Measurements from ENCODE around the gene QPCTL. TPM values are rescaled to one million over a fixed set of nuclear protein-coding genes. Genes with fewer than 3 reads are reported as not detected.

The QPCTL gene
- total RNA-seq, 4 donors from 2014 or later, result 0.80 to 1.4 (median 0.97) TPM

- Histone ChIP-seq H3K4me3 (no peak overlapping the region), H3K27ac (no peak overlapping the region), H3K36me3 (no peaks in the 10 kb centered on the region), H3K4me1 (no peaks in the 10 kb centered on the region), H3K9me3 (no peaks in the 10 kb centered on the region), H3K27me3 (peaks cover 0 to 4% (median 0%) of the 10 kb centered on the region in 3 donors)
- ATAC-seq, result no peak
- intact Hi-C loops (cut with DNase I; ENCODE audit: low total_unique reads), result no loop called here
- in situ Hi-C loops (cut with MboI; ENCODE audit: low sequenced_read_pairs in 4 of 4), result loop anchor here in 1 of 4 donors (25.0 kb wide), 1 partner anchor 118 kb away; no protein-coding TSS in a partner anchor
- TF ChIP-seq POLR2A (IDR thresholded peaks at IDR 0.05) (no peak), CTCF (IDR thresholded peaks at IDR 0.05 in 4 of 5, conservative IDR thresholded peaks at IDR 0.05 in 1 of 5) (no peak)
- DNase-seq, result no peak
Observed at GRCh38 chr19:45655073-45655472, 37.4 kb upstream of the QPCTL start.

GRCh38 chr19:45657520-45658167 is 34.8 kb upstream of the QPCTL start:
- intact Hi-C loops (cut with DNase I; ENCODE audit: low total_unique reads) (no loop called here), in situ Hi-C loops (cut with MboI; ENCODE audit: low sequenced_read_pairs in 4 of 4) (loop anchor here in 1 of 4 donors (25.0 kb wide), 1 partner anchor 120 kb away; no protein-coding TSS in a partner anchor)
- no peak for DNase-seq
- no peaks in the 10 kb centered on the region for H3K36me3 ChIP-seq
- no peak overlapping the region for H3K4me3 ChIP-seq
- H3K27me3 ChIP-seq, result peaks cover 0 to 5% (median 4%) of the 10 kb centered on the region in 3 donors
- H3K9me3 ChIP-seq, result no peaks in the 10 kb centered on the region
- TF ChIP-seq POLR2A (IDR thresholded peaks at IDR 0.05), result no peak
- TF ChIP-seq CTCF (IDR thresholded peaks at IDR 0.05 in 4 of 5, conservative IDR thresholded peaks at IDR 0.05 in 1 of 5), result no peak
- no peak for ATAC-seq
- H3K27ac ChIP-seq, result no peak overlapping the region
- H3K4me1 ChIP-seq, result no peaks in the 10 kb centered on the region

GRCh38 chr19:45659096-45659729 is 33.3 kb upstream of the QPCTL start:
- no peaks in the 10 kb centered on the region for H3K4me1 ChIP-seq
- in situ Hi-C loops (cut with MboI; ENCODE audit: low sequenced_read_pairs in 4 of 4), result loop anchor here in 1 of 4 donors (25.0 kb wide), 1 partner anchor 122 kb away; no protein-coding TSS in a partner anchor
- ATAC-seq (no peak), DNase-seq (no peak)
- no peaks in the 10 kb centered on the region for H3K9me3 ChIP-seq
- no peak overlapping the region for H3K27ac ChIP-seq
- peaks cover 5 to 11% (median 5%) of the 10 kb centered on the region in 3 donors for H3K27me3 ChIP-seq
- TF ChIP-seq POLR2A (IDR thresholded peaks at IDR 0.05) (no peak), CTCF (IDR thresholded peaks at IDR 0.05 in 4 of 5, conservative IDR thresholded peaks at IDR 0.05 in 1 of 5) (no peak)
- no peaks in the 10 kb centered on the region for H3K36me3 ChIP-seq
- intact Hi-C loops (cut with DNase I; ENCODE audit: low total_unique reads), result no loop called here
- H3K4me3 ChIP-seq, result no peak overlapping the region

- DNase-seq (no peak), ATAC-seq (no peak)
- no peak for TF ChIP-seq CTCF (IDR thresholded peaks at IDR 0.05 in 4 of 5, conservative IDR thresholded peaks at IDR 0.05 in 1 of 5)
- peaks cover 15 to 21% (median 15%) of the 10 kb centered on the region in 3 donors for H3K27me3 ChIP-seq
- no peaks in the 10 kb centered on the region for H3K36me3 ChIP-seq
- in situ Hi-C loops (cut with MboI; ENCODE audit: low sequenced_read_pairs in 4 of 4) (loop anchor here in 1 of 4 donors (25.0 kb wide), 1 partner anchor 123 kb away; no protein-coding TSS in a partner anchor), intact Hi-C loops (cut with DNase I; ENCODE audit: low total_unique reads) (no loop called here)
- no peak overlapping the region for H3K27ac ChIP-seq
- no peaks in the 10 kb centered on the region for H3K4me1 ChIP-seq
- H3K4me3 ChIP-seq, result no peak overlapping the region
- H3K9me3 ChIP-seq, result no peaks in the 10 kb centered on the region
Observed at GRCh38 chr19:45660636-45661035, 31.8 kb upstream of the QPCTL start.
